Mesenchymal stem cell (in vitro differentiated cells and primary cell): ENCODE results near the gene CSHL1. TPM values are rescaled to one million over a fixed set of nuclear protein-coding genes. Genes with fewer than 3 reads are reported as not detected.

Source experiments
- small RNA-seq: library from polyadenylated mRNA; stranded (forward); fragments of <200 nt; extraction: miRNeasy Mini kit (QIAGEN cat#:217004); gene quantifications from one replicate; pipeline ENCODE3, GENCODE V24; 2013; ENCODE audit warnings: low read depth

The CSHL1 gene

Small RNA genes lying within 50 kb of the gene (small RNA-seq; reads per million reads assigned to genes)
- gene AC040958.1, result not detected
- gene AC127029.1, result not detected
- not detected for gene GH1
